ENCODE data around the gene FAM177A1.

The FAM177A1 gene

DNA sequence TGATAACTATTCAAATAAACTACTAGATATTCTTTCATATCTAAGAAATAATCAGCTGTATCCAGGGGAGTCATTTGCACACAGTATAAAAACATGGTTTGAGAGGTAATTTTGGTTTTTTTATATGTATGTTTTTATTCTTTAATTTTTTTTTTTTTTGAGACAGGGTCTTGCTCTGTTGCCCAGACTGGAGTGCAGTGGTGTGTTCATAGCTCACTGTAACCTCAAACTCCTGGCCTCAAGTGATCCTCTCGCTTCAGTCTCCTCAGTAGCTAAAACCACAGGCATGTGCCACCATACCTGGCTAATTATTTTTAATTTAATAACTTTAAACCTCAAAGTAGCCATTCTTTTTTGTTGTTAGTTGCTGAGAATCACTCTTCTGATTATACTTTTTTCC lies 78.1 kb downstream of the FAM177A1 start:
- Histone ChIP-seq H3K4me3 (ENCODE audit: low read depth, low read length) (no peak overlapping the region), H3K27me3 (ENCODE audit: control insufficient read depth, insufficient read depth, low read length) (no peaks in the 10 kb centered on the region), H3K36me3 (ENCODE audit: control insufficient read depth, insufficient read depth, low read length) (peaks cover 11% of the 10 kb centered on the region), H3K27ac (ENCODE audit: low read depth, low read length) (no peak overlapping the region), H3K4me1 (ENCODE audit: control insufficient read depth, insufficient read depth, low read length) (peaks cover 9% of the 10 kb centered on the region), H3K9me3 (ENCODE audit: control insufficient read depth, insufficient read depth, low read depth, low read length) (no peaks in the 10 kb centered on the region), H3K9ac (ENCODE audit: low read length) (no peak overlapping the region)

All from HUES6 (cell line).